GM12872 (cell line): ENCODE data around the gene LTBP1.

Source experiments
- TF ChIP-seq, protein P1 (sequence below): IDR thresholded peaks from 3 replicates; pipeline ENCODE4 v1.5.1; 2011; ENCODE audit warnings: low read depth, mild to moderate bottlenecking, low read length, moderate library complexity; ENCODE audit not compliant: insufficient read depth

Gene LTBP1

DNA sequence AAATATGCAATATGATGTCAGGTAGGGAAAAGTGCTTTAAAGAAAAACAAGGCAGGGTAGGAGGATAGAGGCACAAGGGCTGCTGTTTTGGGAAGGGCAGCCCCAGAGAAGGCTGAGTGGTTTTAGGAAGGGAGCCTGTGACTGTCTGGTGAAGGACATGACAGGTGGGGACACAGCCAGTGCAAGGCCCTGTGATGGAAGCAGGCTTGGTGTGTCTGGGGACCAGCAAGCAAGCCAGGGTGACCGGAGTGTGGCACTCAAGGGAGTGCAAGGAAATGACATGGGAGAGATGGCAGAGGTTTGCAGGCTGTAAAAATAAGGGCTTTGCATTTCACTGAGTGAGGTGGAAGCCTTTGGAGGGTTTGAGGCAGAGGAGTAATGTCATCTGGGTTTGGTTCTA, 62.0 kb downstream of the LTBP1 start:
- TF ChIP-seq, protein P1, sequence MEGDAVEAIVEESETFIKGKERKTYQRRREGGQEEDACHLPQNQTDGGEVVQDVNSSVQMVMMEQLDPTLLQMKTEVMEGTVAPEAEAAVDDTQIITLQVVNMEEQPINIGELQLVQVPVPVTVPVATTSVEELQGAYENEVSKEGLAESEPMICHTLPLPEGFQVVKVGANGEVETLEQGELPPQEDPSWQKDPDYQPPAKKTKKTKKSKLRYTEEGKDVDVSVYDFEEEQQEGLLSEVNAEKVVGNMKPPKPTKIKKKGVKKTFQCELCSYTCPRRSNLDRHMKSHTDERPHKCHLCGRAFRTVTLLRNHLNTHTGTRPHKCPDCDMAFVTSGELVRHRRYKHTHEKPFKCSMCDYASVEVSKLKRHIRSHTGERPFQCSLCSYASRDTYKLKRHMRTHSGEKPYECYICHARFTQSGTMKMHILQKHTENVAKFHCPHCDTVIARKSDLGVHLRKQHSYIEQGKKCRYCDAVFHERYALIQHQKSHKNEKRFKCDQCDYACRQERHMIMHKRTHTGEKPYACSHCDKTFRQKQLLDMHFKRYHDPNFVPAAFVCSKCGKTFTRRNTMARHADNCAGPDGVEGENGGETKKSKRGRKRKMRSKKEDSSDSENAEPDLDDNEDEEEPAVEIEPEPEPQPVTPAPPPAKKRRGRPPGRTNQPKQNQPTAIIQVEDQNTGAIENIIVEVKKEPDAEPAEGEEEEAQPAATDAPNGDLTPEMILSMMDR = no peak

DNA sequence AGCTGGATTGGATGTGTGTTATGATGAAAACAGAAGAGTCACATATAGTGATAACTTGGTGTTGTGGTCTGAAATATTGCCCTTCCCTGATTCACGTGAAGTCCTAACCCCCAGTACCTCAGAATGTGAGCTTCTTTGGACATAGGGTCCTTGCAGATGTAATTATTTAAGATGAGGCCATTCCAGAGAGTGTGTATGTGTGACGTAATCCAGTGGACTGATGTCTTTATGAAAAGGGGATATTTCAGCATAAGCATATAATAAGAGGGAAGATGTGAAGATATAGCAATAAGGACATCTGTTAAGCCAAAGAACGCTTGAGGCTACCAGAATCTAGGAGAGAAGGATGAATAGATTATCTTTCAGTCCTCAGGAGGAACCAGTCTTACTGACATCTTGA, 62.5 kb downstream of the LTBP1 start:
- TF ChIP-seq, protein P1 = no peak

DNA sequence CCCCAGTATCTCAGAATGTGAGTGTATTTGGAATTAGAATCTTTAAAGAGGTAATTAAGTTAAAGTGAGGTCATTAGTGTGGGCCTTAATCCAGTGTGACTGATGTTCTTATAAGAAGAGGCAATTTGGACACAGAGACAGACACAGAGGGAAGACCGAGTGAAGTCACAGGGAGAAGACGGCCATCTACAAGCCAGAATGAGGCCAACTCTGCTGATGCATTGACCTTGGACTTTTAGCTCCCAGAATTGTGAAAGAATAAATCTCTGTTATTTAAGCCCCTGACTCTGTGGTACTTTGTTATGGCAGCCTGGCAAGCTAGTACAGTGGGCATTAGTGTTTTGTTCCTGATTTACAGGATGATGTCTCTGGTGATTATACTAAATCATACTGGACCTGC, 64.6 kb downstream of the LTBP1 start:
- TF ChIP-seq, protein P1 = no peak

DNA sequence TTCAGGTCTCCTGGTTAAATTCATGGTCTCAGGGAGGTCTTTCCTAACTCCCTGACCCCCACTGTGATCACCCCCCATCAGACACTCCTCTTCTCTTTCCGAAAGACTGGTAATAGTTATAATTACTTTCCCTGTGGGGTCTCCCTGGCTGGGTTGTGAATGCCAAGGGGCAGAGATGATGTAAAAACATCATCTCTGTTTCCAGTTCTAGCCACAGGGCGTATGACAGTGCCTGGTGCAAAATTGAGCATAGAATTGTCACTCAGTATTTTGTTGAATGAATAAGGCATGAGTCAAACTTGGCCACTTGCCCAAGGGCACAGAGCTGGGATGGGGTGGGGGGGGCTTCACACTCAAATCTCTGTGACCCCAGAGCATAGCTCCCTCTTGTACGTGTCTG, 65.2 kb downstream of the LTBP1 start:
- TF ChIP-seq, protein P1 = no peak

GRCh38 chr2:33013684-33014110, 66.9 kb downstream of the LTBP1 start:
- TF ChIP-seq, protein P1 = no peak

- TF ChIP-seq, protein P1 = no peak
These were observed 67.5 kb downstream of the LTBP1 start for GRCh38 chr2:33014268-33014667.

DNA sequence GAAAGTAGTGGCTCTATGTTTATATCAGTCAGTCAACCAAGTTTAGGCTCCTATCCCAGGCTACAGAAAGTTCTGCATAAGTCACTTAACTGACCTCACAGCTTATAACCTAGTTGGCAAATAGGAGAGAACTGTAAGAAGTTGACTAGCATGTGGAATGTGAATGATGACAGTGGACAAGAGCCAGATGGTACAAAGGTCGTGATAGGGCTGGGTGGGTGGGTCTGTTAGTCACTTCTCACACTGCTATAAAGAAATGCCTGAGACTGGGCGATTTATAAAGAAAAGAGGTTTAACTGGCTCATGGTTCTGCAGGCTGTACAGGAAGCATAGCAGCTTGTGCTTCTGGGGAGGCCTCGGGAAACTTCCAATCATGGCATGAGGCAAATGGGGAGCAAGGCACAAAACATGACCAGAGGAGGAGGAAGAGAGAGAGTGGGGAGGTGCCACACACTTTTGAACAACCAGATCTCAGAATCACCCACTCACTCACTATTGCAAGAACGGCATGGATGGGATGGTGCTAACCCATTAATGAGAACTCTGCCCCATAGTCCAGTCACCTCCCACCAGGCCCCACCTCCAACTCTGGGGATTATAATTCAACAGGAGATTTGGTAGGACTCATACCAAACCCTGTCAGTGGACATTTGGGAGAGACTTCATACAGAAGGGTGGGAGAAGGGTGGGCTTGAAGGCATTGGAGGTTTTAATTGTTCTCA, 68.8 kb downstream of the LTBP1 start:
- TF ChIP-seq, protein P1 = no peak
